CD4-positive, alpha-beta T cell treated with Interleukin-21 for 1 hour (primary cell): ENCODE data around the gene VPS18.

ENCODE experiments used
- DNase-seq: peaks from one replicate; pipeline ENCODE4 v3.0.0-alpha.2; 2020

VPS18 gene

GRCh38 chr15:40936709-40937666 lies 42.7 kb downstream of the VPS18 start:
- DNase-seq, result no peak

- DNase-seq, result peak; percentile 31
Measured at GRCh38 chr15:40937762-40938535, 43.7 kb downstream of the VPS18 start.

GRCh38 chr15:40938536-40938870 lies 44.3 kb downstream of the VPS18 start:
- DNase-seq, result no peak

- no peak for DNase-seq
Measured at GRCh38 chr15:40940296-40940801, 46.1 kb downstream of the VPS18 start.

- DNase-seq, result no peak
Measured at GRCh38 chr15:40941068-40941527, 46.8 kb downstream of the VPS18 start.

GRCh38 chr15:40941528-40942336 lies 47.5 kb downstream of the VPS18 start:
- peak; percentile 78 for DNase-seq

- no peak for DNase-seq
Measured at GRCh38 chr15:40942337-40942854, 48.1 kb downstream of the VPS18 start.

- no peak for DNase-seq
Measured at GRCh38 chr15:40942878-40943277, 48.6 kb downstream of the VPS18 start.

- no peak for DNase-seq
Measured at GRCh38 chr15:40943764-40944365, 49.6 kb downstream of the VPS18 start.

- no peak for DNase-seq
Measured at GRCh38 chr15:40944510-40945296, 50.5 kb downstream of the VPS18 start.

GRCh38 chr15:40948706-40949473 lies 54.6 kb downstream of the VPS18 start:
- DNase-seq, result no peak

- no peak for DNase-seq
Measured at GRCh38 chr15:40949756-40950207, 55.5 kb downstream of the VPS18 start.

- DNase-seq, result no peak
Measured at GRCh38 chr15:40951764-40952163, 57.5 kb downstream of the VPS18 start.

GRCh38 chr15:40952301-40952900 lies 58.2 kb downstream of the VPS18 start:
- DNase-seq, result no peak

GRCh38 chr15:40952901-40953712 lies 58.9 kb downstream of the VPS18 start, which contains the start of gene CHAC1:
CHAC1 (plus strand) TSS chr15:40953471; CDS start chr15:40953584, 113 bp downstream.
- peak; percentile 97 for DNase-seq
